ENCODE data around the gene CHCHD6. TPM values are rescaled to one million over a fixed set of nuclear protein-coding genes. Genes with fewer than 3 reads are reported as not detected.

Gene CHCHD6
- polyA plus RNA-seq, 1 donor from 2014 or later: 102 TPM

DNA sequence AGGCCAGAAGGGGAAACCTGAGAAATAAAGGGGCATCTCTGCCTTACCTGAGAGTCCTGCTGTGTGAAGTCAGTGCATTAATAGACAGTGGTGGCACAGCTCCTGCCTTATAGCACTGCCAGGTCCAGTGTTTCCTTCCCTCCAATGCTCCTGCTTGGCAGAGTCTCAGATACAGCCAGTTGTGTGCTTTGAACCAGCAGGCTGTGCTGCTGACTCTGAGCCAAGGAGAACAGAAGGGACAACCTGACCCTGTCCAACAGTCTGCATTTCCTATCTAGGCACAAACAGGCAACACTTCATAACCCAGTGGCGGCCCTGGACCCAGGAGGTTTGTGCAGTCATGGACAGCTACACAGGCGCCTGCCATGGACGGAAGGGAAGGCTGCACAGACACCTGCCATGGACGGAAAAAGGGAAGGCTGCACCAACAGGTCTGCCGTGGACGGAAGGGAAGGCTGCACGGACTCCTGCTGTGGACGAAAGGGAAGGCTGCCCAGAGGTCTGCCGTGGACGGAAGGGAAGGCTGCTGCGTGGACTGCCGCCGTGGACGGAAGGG is 245.0 kb downstream of the CHCHD6 start:
- Histone ChIP-seq H3K9me2 (ENCODE audit: insufficient read depth, low read length) (no peaks in the 10 kb centered on the region), H3F3A (ENCODE audit: insufficient read depth, low read length, poor library complexity, severe bottlenecking) (no peaks in the 10 kb centered on the region), H2AFZ (ENCODE audit: low read depth, low read length) (no peak overlapping the region), H3K4me2 (ENCODE audit: low read length) (no peak overlapping the region), H3K36me3 (ENCODE audit: insufficient read depth, low read length) (no peaks in the 10 kb centered on the region), H3K4me3 (ENCODE audit: low read length) (no peak overlapping the region), H3K9ac (ENCODE audit: low read length) (no peak overlapping the region), H3K79me2 (replicated peaks; ENCODE audit: insufficient read depth, low read length) (no peaks in the 10 kb centered on the region), H3K27ac (ENCODE audit: low read length) (no peak overlapping the region), H4K20me1 (ENCODE audit: insufficient read depth) (no peaks in the 10 kb centered on the region), H3K27me3 (ENCODE audit: insufficient read depth, low read depth, low read length) (no peaks in the 10 kb centered on the region), H3K9me3 (ENCODE audit: low read length) (no peaks in the 10 kb centered on the region)
- TF ChIP-seq TAF1 (IDR thresholded peaks at IDR 0.05; ENCODE audit: low read depth) (no peak), RAD21 (conservative IDR thresholded peaks at IDR 0.05) (no peak), EP300 (conservative IDR thresholded peaks at IDR 0.05; ENCODE audit: poor library complexity, severe bottlenecking) (no peak), POLR2AphosphoS5 (IDR thresholded peaks at IDR 0.05) (no peak), SMC3 (conservative IDR thresholded peaks at IDR 0.05; ENCODE audit: poor library complexity) (no peak), EZH2 (IDR thresholded peaks at IDR 0.05; ENCODE audit: borderline replicate concordance, insufficient read depth, low read length, poor library complexity, severe bottlenecking) (no peak), MXI1 (conservative IDR thresholded peaks at IDR 0.05; ENCODE audit: poor library complexity, severe bottlenecking) (no peak)
- TF ChIP-seq, protein P1, sequence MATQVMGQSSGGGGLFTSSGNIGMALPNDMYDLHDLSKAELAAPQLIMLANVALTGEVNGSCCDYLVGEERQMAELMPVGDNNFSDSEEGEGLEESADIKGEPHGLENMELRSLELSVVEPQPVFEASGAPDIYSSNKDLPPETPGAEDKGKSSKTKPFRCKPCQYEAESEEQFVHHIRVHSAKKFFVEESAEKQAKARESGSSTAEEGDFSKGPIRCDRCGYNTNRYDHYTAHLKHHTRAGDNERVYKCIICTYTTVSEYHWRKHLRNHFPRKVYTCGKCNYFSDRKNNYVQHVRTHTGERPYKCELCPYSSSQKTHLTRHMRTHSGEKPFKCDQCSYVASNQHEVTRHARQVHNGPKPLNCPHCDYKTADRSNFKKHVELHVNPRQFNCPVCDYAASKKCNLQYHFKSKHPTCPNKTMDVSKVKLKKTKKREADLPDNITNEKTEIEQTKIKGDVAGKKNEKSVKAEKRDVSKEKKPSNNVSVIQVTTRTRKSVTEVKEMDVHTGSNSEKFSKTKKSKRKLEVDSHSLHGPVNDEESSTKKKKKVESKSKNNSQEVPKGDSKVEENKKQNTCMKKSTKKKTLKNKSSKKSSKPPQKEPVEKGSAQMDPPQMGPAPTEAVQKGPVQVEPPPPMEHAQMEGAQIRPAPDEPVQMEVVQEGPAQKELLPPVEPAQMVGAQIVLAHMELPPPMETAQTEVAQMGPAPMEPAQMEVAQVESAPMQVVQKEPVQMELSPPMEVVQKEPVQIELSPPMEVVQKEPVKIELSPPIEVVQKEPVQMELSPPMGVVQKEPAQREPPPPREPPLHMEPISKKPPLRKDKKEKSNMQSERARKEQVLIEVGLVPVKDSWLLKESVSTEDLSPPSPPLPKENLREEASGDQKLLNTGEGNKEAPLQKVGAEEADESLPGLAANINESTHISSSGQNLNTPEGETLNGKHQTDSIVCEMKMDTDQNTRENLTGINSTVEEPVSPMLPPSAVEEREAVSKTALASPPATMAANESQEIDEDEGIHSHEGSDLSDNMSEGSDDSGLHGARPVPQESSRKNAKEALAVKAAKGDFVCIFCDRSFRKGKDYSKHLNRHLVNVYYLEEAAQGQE (IDR thresholded peaks at IDR 0.05; ENCODE audit: borderline replicate concordance): no peak
- TF ChIP-seq, protein P2, sequence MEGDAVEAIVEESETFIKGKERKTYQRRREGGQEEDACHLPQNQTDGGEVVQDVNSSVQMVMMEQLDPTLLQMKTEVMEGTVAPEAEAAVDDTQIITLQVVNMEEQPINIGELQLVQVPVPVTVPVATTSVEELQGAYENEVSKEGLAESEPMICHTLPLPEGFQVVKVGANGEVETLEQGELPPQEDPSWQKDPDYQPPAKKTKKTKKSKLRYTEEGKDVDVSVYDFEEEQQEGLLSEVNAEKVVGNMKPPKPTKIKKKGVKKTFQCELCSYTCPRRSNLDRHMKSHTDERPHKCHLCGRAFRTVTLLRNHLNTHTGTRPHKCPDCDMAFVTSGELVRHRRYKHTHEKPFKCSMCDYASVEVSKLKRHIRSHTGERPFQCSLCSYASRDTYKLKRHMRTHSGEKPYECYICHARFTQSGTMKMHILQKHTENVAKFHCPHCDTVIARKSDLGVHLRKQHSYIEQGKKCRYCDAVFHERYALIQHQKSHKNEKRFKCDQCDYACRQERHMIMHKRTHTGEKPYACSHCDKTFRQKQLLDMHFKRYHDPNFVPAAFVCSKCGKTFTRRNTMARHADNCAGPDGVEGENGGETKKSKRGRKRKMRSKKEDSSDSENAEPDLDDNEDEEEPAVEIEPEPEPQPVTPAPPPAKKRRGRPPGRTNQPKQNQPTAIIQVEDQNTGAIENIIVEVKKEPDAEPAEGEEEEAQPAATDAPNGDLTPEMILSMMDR (IDR thresholded peaks at IDR 0.05; ENCODE audit: poor library complexity, severe bottlenecking): no peak

DNA sequence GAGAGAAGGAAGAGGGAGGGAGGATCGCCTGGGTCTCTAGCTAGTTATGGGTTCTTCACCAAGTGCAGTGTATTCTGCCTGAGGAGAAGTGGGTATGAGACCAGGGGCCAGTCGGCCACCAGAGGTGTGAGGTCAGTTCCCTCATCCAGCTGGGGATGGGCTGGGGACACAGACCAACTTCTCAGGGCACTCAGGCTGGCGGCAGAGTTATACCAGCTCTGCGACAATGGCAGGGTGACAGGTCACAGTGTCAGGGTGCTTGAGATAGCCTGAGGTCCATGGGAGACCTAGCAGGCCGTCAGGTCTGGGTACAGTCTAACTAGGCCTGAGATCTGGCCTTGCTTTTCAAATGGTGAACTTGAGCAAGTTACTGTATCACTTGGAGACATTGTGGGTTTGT is 247.5 kb downstream of the CHCHD6 start:
- Histone ChIP-seq H3K27ac (ENCODE audit: low read length) (no peak overlapping the region), H3K9ac (ENCODE audit: low read length) (no peak overlapping the region), H3K36me3 (ENCODE audit: insufficient read depth, low read length) (no peaks in the 10 kb centered on the region), H3K27me3 (ENCODE audit: insufficient read depth, low read depth, low read length) (no peaks in the 10 kb centered on the region), H2AFZ (ENCODE audit: low read depth, low read length) (no peak overlapping the region), H3K4me2 (ENCODE audit: low read length) (no peak overlapping the region), H3K79me2 (replicated peaks; ENCODE audit: insufficient read depth, low read length) (no peaks in the 10 kb centered on the region), H4K20me1 (ENCODE audit: insufficient read depth) (no peaks in the 10 kb centered on the region), H3F3A (ENCODE audit: insufficient read depth, low read length, poor library complexity, severe bottlenecking) (no peaks in the 10 kb centered on the region), H3K9me2 (ENCODE audit: insufficient read depth, low read length) (no peaks in the 10 kb centered on the region), H3K9me3 (ENCODE audit: low read length) (no peaks in the 10 kb centered on the region), H3K4me3 (ENCODE audit: low read length) (no peak overlapping the region)
- no peak for TF ChIP-seq SMC3 (conservative IDR thresholded peaks at IDR 0.05; ENCODE audit: poor library complexity)
- no peak for TF ChIP-seq POLR2AphosphoS5 (IDR thresholded peaks at IDR 0.05)
- TF ChIP-seq EZH2 (IDR thresholded peaks at IDR 0.05; ENCODE audit: borderline replicate concordance, insufficient read depth, low read length, poor library complexity, severe bottlenecking): no peak

Data from neural cell (in vitro differentiated cells).